Panc1 (cell line): Measurements from ENCODE around the gene RFXAP. TPM values are rescaled to one million over a fixed set of nuclear protein-coding genes. Genes with fewer than 3 reads are reported as not detected.

Source experiments
- ATAC-seq: fragments of 200-7000 bp; cut with Tn5 transposase; 2 replicates; pipeline ENCODE4 v1.9.1; 2020; ENCODE audit warnings: mild to moderate bottlenecking, moderate library complexity
- BruUV-seq: library from RNA; stranded (reverse); fragments of 400-500 nt; replicated peaks from 2 replicates; lab custom pipeline; 2021; lab: Mats Ljungman, UMichigan
- CTCF ChIA-PET: fragments of 300-600 bp; sonication (Branson Sonifier 250); formaldehyde crosslinking; loops from one replicate; lab custom pipeline; 2022; ENCODE audit warnings: antibody characterized with exemption; lab: Charles Lee
- POLR2A ChIA-PET: fragments of 300-600 bp; sonication (Branson Sonifier 250); formaldehyde crosslinking; loops from one replicate; lab custom pipeline; 2022; ENCODE audit warnings: antibody characterized with exemption; lab: Charles Lee
- DNase-seq: peaks from one replicate; pipeline ENCODE4 v3.0.0-alpha.2; 2010; ENCODE audit warnings: low read depth, low spot score
- H3K27ac ChIP-seq: 2 replicates; pipeline ENCODE4 v1.5.1; 2011; ENCODE audit warnings: mild to moderate bottlenecking, low read length, inconsistent platforms
- H3K27me3 ChIP-seq: fragments of 200-500 bp; sonication (Bioruptor generic); 2 replicates; pipeline ENCODE4 v1.6.0; 2014; ENCODE audit warnings: low read length, inconsistent platforms; ENCODE audit not compliant: control insufficient read depth, insufficient read depth
- H3K36me3 ChIP-seq: fragments of 200-500 bp; sonication (Bioruptor generic); 2 replicates; pipeline ENCODE4 v1.5.1; 2014; ENCODE audit warnings: inconsistent platforms, mild to moderate bottlenecking, low read length, moderate library complexity; ENCODE audit not compliant: control insufficient read depth, insufficient read depth
- H3K4me1 ChIP-seq: 2 replicates; pipeline ENCODE4 v1.5.1; 2011; ENCODE audit warnings: inconsistent platforms, mild to moderate bottlenecking, low read length, moderate library complexity; ENCODE audit not compliant: control insufficient read depth, insufficient read depth
- H3K4me3 ChIP-seq, 2 experiments: 2 replicates each; pipeline ENCODE4 v1.5.1; 2011 to 2012; ENCODE audit warnings: low read depth in 2 of 2, low read length in 2 of 2, mild to moderate bottlenecking in 2 of 2, inconsistent platforms in 1 of 2, moderate library complexity in 1 of 2
- H3K9me3 ChIP-seq: fragments of 200-500 bp; sonication (Bioruptor generic); 2 replicates; pipeline ENCODE4 v1.5.1; 2014; ENCODE audit warnings: low read depth, mild to moderate bottlenecking, inconsistent platforms, low read length, moderate library complexity; ENCODE audit not compliant: control insufficient read depth, insufficient read depth
- POLR2AphosphoS5 ChIP-seq: IDR thresholded peaks from 2 replicates; pipeline ENCODE4 v1.6.1; 2012; ENCODE audit warnings: mild to moderate bottlenecking, low read depth, low read length, moderate library complexity
- SIN3A ChIP-seq: IDR thresholded peaks from 2 replicates; pipeline ENCODE4 v1.6.1; 2012; ENCODE audit warnings: low read depth, mild to moderate bottlenecking, low read length, moderate library complexity, borderline replicate concordance; ENCODE audit not compliant: insufficient read depth
- TCF7L2 ChIP-seq: IDR thresholded peaks from 2 replicates; pipeline ENCODE4 v1.6.1; 2011; ENCODE audit warnings: mild to moderate bottlenecking, low read depth, low read length, inconsistent platforms
- in situ Hi-C: cut with HindIII; loops from 2 replicates; pipeline ENCODE4 v1.10.0; 2016; ENCODE audit warnings: low sequenced_read_pairs, low pct_unique_long_range_greater_than_20kb
- intact Hi-C: fragments of 100-400 bp; cut with micrococcal nuclease; formaldehyde crosslinking; loops from one replicate; pipeline ENCODE4 v1.10.0; 2022; ENCODE audit not compliant: unreplicated experiment
- total RNA-seq: library from RNA; stranded (reverse); gene quantifications from one replicate; pipeline ENCODE4 v1.2.1, GENCODE V29; 2021; ENCODE audit not compliant: unreplicated experiment
- TF ChIP-seq, protein P1 (sequence below), 2 experiments: IDR thresholded peaks; 2 replicates each; pipeline ENCODE4 v1.6.1; 2011 to 2012; ENCODE audit warnings: low read depth in 2 of 2, control low read depth in 1 of 2, low read length in 1 of 2, mild to moderate bottlenecking in 1 of 2, moderate library complexity in 1 of 2; ENCODE audit not compliant: insufficient read depth in 1 of 2
- TF ChIP-seq, protein P2 (sequence below): fragments of 450-650 bp; IDR thresholded peaks from 2 replicates; pipeline ENCODE4 v1.5.1; 2017; ENCODE audit warnings: mild to moderate bottlenecking

RFXAP gene
- total RNA-seq, 1 experiment from 2014 or later, result 2.9 TPM

DNA sequence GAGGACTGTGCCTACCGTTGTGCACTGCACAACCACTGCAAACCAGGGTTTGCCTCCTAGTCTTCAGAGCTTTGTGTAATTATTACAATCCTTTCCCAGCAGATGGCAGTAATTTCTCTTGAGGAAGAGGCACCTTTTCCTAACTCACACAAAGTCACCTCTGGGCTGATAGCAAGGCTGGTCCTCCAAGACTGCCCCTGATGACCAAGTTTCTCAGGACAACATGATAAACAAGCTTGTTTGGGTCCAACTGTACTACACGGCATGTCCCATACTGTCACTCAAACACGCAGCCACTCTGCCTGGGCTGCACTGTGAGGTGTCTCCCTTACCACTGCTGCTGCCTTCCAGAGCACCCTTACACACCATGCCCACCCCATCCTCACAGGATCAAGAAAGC, 39.3 kb downstream of the RFXAP start:
- Histone ChIP-seq H3K27me3 (no peaks in the 10 kb centered on the region), H3K4me1 (no peaks in the 10 kb centered on the region), H3K4me3 (no peak overlapping the region), H3K36me3 (no peaks in the 10 kb centered on the region), H3K9me3 (no peaks in the 10 kb centered on the region), H3K27ac (no peak overlapping the region)
- POLR2A ChIA-PET, result no interaction called here
- BruUV-seq, result no TSS peak
- peak; percentile 86 for ATAC-seq
- in situ Hi-C loops, result no loop called here
- intact Hi-C loops, result loop anchor here (2.0 kb wide), 1 partner anchor 123 kb away; no protein-coding TSS in a partner anchor
- peak; percentile 12 for DNase-seq
- TF ChIP-seq, protein P1, sequence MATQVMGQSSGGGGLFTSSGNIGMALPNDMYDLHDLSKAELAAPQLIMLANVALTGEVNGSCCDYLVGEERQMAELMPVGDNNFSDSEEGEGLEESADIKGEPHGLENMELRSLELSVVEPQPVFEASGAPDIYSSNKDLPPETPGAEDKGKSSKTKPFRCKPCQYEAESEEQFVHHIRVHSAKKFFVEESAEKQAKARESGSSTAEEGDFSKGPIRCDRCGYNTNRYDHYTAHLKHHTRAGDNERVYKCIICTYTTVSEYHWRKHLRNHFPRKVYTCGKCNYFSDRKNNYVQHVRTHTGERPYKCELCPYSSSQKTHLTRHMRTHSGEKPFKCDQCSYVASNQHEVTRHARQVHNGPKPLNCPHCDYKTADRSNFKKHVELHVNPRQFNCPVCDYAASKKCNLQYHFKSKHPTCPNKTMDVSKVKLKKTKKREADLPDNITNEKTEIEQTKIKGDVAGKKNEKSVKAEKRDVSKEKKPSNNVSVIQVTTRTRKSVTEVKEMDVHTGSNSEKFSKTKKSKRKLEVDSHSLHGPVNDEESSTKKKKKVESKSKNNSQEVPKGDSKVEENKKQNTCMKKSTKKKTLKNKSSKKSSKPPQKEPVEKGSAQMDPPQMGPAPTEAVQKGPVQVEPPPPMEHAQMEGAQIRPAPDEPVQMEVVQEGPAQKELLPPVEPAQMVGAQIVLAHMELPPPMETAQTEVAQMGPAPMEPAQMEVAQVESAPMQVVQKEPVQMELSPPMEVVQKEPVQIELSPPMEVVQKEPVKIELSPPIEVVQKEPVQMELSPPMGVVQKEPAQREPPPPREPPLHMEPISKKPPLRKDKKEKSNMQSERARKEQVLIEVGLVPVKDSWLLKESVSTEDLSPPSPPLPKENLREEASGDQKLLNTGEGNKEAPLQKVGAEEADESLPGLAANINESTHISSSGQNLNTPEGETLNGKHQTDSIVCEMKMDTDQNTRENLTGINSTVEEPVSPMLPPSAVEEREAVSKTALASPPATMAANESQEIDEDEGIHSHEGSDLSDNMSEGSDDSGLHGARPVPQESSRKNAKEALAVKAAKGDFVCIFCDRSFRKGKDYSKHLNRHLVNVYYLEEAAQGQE (IDR thresholded peaks at IDR 0.05; ENCODE audit: insufficient read depth in 1 of 2, low read depth in 2 of 2, low read length in 1 of 2), result no peak
- TF ChIP-seq POLR2AphosphoS5, result no peak
- TF ChIP-seq, protein P2, sequence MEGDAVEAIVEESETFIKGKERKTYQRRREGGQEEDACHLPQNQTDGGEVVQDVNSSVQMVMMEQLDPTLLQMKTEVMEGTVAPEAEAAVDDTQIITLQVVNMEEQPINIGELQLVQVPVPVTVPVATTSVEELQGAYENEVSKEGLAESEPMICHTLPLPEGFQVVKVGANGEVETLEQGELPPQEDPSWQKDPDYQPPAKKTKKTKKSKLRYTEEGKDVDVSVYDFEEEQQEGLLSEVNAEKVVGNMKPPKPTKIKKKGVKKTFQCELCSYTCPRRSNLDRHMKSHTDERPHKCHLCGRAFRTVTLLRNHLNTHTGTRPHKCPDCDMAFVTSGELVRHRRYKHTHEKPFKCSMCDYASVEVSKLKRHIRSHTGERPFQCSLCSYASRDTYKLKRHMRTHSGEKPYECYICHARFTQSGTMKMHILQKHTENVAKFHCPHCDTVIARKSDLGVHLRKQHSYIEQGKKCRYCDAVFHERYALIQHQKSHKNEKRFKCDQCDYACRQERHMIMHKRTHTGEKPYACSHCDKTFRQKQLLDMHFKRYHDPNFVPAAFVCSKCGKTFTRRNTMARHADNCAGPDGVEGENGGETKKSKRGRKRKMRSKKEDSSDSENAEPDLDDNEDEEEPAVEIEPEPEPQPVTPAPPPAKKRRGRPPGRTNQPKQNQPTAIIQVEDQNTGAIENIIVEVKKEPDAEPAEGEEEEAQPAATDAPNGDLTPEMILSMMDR, result peak; percentile 68
- TF ChIP-seq TCF7L2, result no peak
- CTCF ChIA-PET, result interaction anchor here (0.6 kb wide), 1 partner anchor 14 kb away, joined by 3 read pairs; no protein-coding TSS in a partner anchor

DNA sequence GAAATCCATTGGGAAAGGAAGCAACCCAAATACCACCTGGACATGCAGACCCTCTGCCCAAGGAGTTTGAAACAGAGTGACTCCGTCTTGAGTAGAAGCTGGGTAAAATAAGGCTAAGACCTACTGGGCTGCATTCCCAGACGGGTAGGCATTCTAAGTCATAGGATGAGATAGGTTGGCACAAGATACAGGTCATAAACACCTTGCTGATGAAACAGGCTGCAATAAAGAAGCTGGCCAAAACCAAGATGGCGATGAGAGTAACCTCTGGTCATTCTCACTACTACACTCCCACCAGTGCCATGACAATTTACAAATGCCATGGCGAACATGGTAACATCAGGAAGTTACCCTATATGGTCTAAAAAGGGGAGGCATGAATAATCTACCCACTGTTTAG, 40.2 kb downstream of the RFXAP start:
- DNase-seq (no peak), ATAC-seq (no peak)
- CTCF ChIA-PET, result interaction anchor here (0.6 kb wide), 1 partner anchor 15 kb away, joined by 3 read pairs; no protein-coding TSS in a partner anchor
- BruUV-seq, result no TSS peak
- Histone ChIP-seq H3K27me3 (no peaks in the 10 kb centered on the region), H3K36me3 (no peaks in the 10 kb centered on the region), H3K27ac (no peak overlapping the region), H3K4me3 (no peak overlapping the region), H3K9me3 (no peaks in the 10 kb centered on the region), H3K4me1 (no peaks in the 10 kb centered on the region)
- POLR2A ChIA-PET, result no interaction called here
- in situ Hi-C loops (no loop called here), intact Hi-C loops (loop anchor here (2.0 kb wide), 1 partner anchor 122 kb away; no protein-coding TSS in a partner anchor)
- TF ChIP-seq, protein P2, result no peak
- TF ChIP-seq TCF7L2 (no peak), POLR2AphosphoS5 (no peak), SIN3A (no peak)
- TF ChIP-seq, protein P1 (IDR thresholded peaks at IDR 0.05; ENCODE audit: insufficient read depth in 1 of 2, low read depth in 2 of 2, low read length in 1 of 2), result no peak
